HepG2 (cell line): ENCODE measurements around the gene CRKL. TPM values are rescaled to one million over a fixed set of nuclear protein-coding genes. Genes with fewer than 3 reads are reported as not detected.
A peak's percentile ranks its signal among the peaks of the same experiment; 100 is the strongest.

Source experiments
- CEBPG ChIP-seq: IDR thresholded peaks from 2 replicates; pipeline ENCODE4 v1.6.1; 2016
- FOXK2 ChIP-seq: fragments of 450-650 bp; IDR thresholded peaks from 2 replicates; pipeline ENCODE4 v1.6.1; 2016
- KLF12 ChIP-seq: sonication (generic); formaldehyde crosslinking; IDR thresholded peaks from 2 replicates; pipeline ENCODE4 v1.4.0; 2020; ENCODE audit warnings: missing genetic modification reagents, borderline replicate concordance
- POLR2A ChIP-seq, 2 experiments: IDR thresholded peaks; 2 replicates each; pipeline ENCODE4 v1.6.1; 2011; ENCODE audit warnings: low read depth in 2 of 2, low read length in 2 of 2, mild to moderate bottlenecking in 1 of 2, moderate library complexity in 1 of 2; ENCODE audit not compliant: insufficient read depth in 1 of 2
- PRMT3 ChIP-seq: sonication (generic); formaldehyde crosslinking; IDR thresholded peaks from 2 replicates; pipeline ENCODE4 v1.8.1; 2022; ENCODE audit warnings: low read depth, mild to moderate bottlenecking, moderate library complexity, missing genetic modification reagents, borderline replicate concordance
- RFX5 ChIP-seq: IDR thresholded peaks from 2 replicates; pipeline ENCODE4 v1.6.1; 2011; ENCODE audit warnings: low read depth, low read length, improper control_type of control experiment
- STAG1 ChIP-seq: sonication (generic); formaldehyde crosslinking; IDR thresholded peaks from 2 replicates; pipeline ENCODE4 v1.4.0; 2020; ENCODE audit warnings: missing genetic modification reagents
- ZKSCAN8 ChIP-seq: IDR thresholded peaks from 2 replicates; pipeline ENCODE4 v1.6.1; 2016; ENCODE audit warnings: borderline replicate concordance, missing genetic modification reagents, missing compliant biosample characterization
- ZNF136 ChIP-seq: sonication (generic); formaldehyde crosslinking; IDR thresholded peaks from 2 replicates; pipeline ENCODE4 v1.8.1; 2022; ENCODE audit warnings: low read depth, mild to moderate bottlenecking, moderate library complexity, missing genetic modification reagents
- ZNF367 ChIP-seq: sonication (generic); formaldehyde crosslinking; IDR thresholded peaks from 2 replicates; pipeline ENCODE4 v1.4.0; 2020; ENCODE audit warnings: missing genetic modification reagents, borderline replicate concordance
- ZNF549 ChIP-seq: sonication (generic); formaldehyde crosslinking; IDR thresholded peaks from 2 replicates; pipeline ENCODE4 v1.5.0; 2020; ENCODE audit warnings: missing genetic modification reagents
- ZNF589 ChIP-seq: sonication (generic); formaldehyde crosslinking; conservative IDR thresholded peaks from 2 replicates; pipeline ENCODE4 v1.8.0; 2022; ENCODE audit warnings: mild to moderate bottlenecking, moderate library complexity, missing genetic modification reagents
- ZNF740 ChIP-seq: sonication (generic); formaldehyde crosslinking; IDR thresholded peaks from 2 replicates; pipeline ENCODE4 v1.4.0; 2020; ENCODE audit warnings: missing genetic modification reagents
- ZNF747 ChIP-seq: sonication (generic); formaldehyde crosslinking; IDR thresholded peaks from 2 replicates; pipeline ENCODE4 v1.8.1; 2023; ENCODE audit warnings: missing genetic modification reagents, mild to moderate bottlenecking, borderline replicate concordance
- ZNF749 ChIP-seq: sonication (generic); formaldehyde crosslinking; IDR thresholded peaks from 2 replicates; pipeline ENCODE4 v1.8.0; 2022; ENCODE audit warnings: mild to moderate bottlenecking, missing genetic modification reagents, moderate library complexity, borderline replicate concordance
- ZNF841 ChIP-seq: sonication (generic); formaldehyde crosslinking; IDR thresholded peaks from 2 replicates; pipeline ENCODE4 v1.8.1; 2023; ENCODE audit warnings: missing genetic modification reagents, borderline replicate concordance
- polyA plus RNA-seq, 8 experiments: library from polyadenylated mRNA; depleted of rRNA in 3 of 8; stranded (reverse) in 7 of 8; unstranded in 1 of 8; fragments of >200 nt; fragmentation: Illumina TruSeq in 4 of 8; extraction: Trizol in 4 of 8; gene quantifications; 2 replicates each; pipeline versions ENCODE4 v1.2.1 to v1.2.3, GENCODE V29; 2011 to 2016; ENCODE audit warnings: low read depth in 4 of 8, missing spikeins in 1 of 8, mixed read lengths in 1 of 8; ENCODE audit not compliant: insufficient read depth in 1 of 8
- total RNA-seq, 5 experiments: library from RNA; depleted of rRNA; stranded (reverse); fragments of >200 nt; fragmentation: Illumina TruSeq; extraction: Trizol; gene quantifications; 2 replicates each; pipeline ENCODE4 v1.2.3, GENCODE V29; 2016; ENCODE audit warnings: low read depth in 1 of 5
- TF ChIP-seq, protein P1 (sequence below): sonication (generic); formaldehyde crosslinking; IDR thresholded peaks from 2 replicates; pipeline ENCODE4 v1.8.0; 2022; ENCODE audit warnings: mild to moderate bottlenecking, missing genetic modification reagents, moderate library complexity
- TF ChIP-seq, protein P2 (sequence below): sonication (generic); formaldehyde crosslinking; IDR thresholded peaks from 2 replicates; pipeline ENCODE4 v1.8.1; 2023; ENCODE audit warnings: mild to moderate bottlenecking, moderate library complexity, missing genetic modification reagents
- TF ChIP-seq, protein P3 (sequence below): sonication (generic); formaldehyde crosslinking; IDR thresholded peaks from 2 replicates; pipeline ENCODE4 v1.4.0; 2020; ENCODE audit warnings: missing genetic modification reagents, borderline replicate concordance
- TF ChIP-seq, protein P4 (sequence below): sonication (generic); formaldehyde crosslinking; IDR thresholded peaks from 2 replicates; pipeline ENCODE4 v1.5.0; 2020; ENCODE audit warnings: missing genetic modification reagents
- TF ChIP-seq, protein P5 (sequence below): sonication (generic); formaldehyde crosslinking; IDR thresholded peaks from 2 replicates; pipeline ENCODE4 v1.5.1; 2020; ENCODE audit warnings: missing genetic modification reagents, mild to moderate bottlenecking, borderline replicate concordance

The CRKL gene
- total and polyA plus RNA-seq, 2 of the 13 experiments (the other 11 are each of a cell fraction or from before 2014, with no cell fraction given): 37.4 to 60.6 TPM

- TF ChIP-seq, protein P1, sequence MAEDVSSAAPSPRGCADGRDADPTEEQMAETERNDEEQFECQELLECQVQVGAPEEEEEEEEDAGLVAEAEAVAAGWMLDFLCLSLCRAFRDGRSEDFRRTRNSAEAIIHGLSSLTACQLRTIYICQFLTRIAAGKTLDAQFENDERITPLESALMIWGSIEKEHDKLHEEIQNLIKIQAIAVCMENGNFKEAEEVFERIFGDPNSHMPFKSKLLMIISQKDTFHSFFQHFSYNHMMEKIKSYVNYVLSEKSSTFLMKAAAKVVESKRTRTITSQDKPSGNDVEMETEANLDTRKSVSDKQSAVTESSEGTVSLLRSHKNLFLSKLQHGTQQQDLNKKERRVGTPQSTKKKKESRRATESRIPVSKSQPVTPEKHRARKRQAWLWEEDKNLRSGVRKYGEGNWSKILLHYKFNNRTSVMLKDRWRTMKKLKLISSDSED (CRISPR knock-in tag): no peak
- TF ChIP-seq POLR2A (IDR thresholded peaks at IDR 0.05; ENCODE audit: insufficient read depth in 1 of 2, low read depth in 2 of 2, low read length in 2 of 2) (no peak), KLF12 (CRISPR knock-in tag) (no peak), CEBPG (CRISPR knock-in tag) (peak; percentile 2; the same call in 1 of the 2 replicates), ZNF740 (no peak), ZNF549 (CRISPR knock-in tag) (no peak), PRMT3 (no peak), ZNF841 (CRISPR knock-in tag) (no peak), STAG1 (peak; percentile 98), ZNF589 (CRISPR knock-in tag) (no peak), FOXK2 (no peak), ZKSCAN8 (CRISPR knock-in tag) (peak; percentile 73; the same call in 1 of the 2 replicates), ZNF747 (peak; percentile 74; the same call in 1 of the 2 replicates), ZNF749 (CRISPR knock-in tag) (no peak), ZNF367 (CRISPR knock-in tag) (no peak), RFX5 (no peak), ZNF136 (CRISPR knock-in tag) (0 out of 2 replicates have a peak, but pooled peaks have one; percentile 40)
- TF ChIP-seq, protein P2, sequence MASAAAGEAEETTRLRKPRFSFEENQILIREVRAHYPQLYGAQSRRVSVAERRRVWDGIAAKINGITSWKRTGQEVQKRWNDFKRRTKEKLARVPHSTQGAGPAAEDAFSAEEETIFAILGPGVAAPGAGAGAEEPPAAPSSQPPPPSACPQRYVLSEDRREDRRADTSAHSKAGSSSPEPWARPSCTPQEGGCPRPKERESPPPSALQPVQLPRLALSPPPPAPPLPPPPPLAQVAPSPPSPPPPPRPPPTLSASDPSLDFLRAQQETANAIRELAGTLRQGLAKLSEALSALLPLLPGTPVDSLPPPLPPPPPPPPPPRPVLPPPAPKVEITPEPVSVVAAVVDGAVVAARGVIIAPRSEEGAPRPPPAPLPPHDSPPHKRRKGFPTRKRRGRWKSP: no peak
- TF ChIP-seq, protein P3, sequence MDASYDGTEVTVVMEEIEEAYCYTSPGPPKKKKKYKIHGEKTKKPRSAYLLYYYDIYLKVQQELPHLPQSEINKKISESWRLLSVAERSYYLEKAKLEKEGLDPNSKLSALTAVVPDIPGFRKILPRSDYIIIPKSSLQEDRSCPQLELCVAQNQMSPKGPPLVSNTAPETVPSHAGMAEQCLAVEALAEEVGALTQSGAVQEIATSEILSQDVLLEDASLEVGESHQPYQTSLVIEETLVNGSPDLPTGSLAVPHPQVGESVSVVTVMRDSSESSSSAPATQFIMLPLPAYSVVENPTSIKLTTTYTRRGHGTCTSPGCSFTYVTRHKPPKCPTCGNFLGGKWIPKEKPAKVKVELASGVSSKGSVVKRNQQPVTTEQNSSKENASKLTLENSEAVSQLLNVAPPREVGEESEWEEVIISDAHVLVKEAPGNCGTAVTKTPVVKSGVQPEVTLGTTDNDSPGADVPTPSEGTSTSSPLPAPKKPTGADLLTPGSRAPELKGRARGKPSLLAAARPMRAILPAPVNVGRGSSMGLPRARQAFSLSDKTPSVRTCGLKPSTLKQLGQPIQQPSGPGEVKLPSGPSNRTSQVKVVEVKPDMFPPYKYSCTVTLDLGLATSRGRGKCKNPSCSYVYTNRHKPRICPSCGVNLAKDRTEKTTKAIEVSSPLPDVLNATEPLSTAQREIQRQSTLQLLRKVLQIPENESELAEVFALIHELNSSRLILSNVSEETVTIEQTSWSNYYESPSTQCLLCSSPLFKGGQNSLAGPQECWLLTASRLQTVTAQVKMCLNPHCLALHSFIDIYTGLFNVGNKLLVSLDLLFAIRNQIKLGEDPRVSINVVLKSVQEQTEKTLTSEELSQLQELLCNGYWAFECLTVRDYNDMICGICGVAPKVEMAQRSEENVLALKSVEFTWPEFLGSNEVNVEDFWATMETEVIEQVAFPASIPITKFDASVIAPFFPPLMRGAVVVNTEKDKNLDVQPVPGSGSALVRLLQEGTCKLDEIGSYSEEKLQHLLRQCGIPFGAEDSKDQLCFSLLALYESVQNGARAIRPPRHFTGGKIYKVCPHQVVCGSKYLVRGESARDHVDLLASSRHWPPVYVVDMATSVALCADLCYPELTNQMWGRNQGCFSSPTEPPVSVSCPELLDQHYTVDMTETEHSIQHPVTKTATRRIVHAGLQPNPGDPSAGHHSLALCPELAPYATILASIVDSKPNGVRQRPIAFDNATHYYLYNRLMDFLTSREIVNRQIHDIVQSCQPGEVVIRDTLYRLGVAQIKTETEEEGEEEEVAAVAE (CRISPR knock-in tag): no peak; the same call in 1 of the 2 replicates
- TF ChIP-seq, protein P4, sequence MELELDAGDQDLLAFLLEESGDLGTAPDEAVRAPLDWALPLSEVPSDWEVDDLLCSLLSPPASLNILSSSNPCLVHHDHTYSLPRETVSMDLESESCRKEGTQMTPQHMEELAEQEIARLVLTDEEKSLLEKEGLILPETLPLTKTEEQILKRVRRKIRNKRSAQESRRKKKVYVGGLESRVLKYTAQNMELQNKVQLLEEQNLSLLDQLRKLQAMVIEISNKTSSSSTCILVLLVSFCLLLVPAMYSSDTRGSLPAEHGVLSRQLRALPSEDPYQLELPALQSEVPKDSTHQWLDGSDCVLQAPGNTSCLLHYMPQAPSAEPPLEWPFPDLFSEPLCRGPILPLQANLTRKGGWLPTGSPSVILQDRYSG (CRISPR knock-in tag): no peak
- TF ChIP-seq, protein P5, sequence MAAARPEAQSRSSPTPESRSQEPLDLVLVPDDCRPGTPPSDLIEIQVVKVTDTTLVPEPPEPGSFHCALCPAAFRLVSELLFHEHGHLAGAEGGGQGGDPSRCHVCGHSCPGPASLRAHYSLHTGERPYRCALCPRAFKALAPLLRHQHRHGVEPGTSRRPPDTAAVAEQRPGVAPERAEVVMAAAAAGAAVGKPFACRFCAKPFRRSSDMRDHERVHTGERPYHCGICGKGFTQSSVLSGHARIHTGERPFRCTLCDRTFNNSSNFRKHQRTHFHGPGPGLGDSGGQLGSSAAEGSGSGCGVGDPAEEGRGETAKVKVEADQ (CRISPR knock-in tag): peak; percentile 65; the same call in 1 of the 2 replicates
Observed at GRCh38 chr22:20885557-20886323, 31.5 kb upstream of the CRKL start (continued).
